SK-N-SH treated with all-trans-retinoic acid at 6 μM for 48 hours (cell line): Measurements from ENCODE around the gene TRIM39.

ENCODE experiments used
- ATAC-seq: fragments of 200-7000 bp; cut with Tn5 transposase; 3 replicates; pipeline ENCODE4 v1.9.1; 2020; ENCODE audit warnings: mild to moderate bottlenecking, moderate library complexity
- ARNTL ChIP-seq: fragments of 450-650 bp; formaldehyde crosslinking; IDR thresholded peaks from 2 replicates; pipeline ENCODE4 v1.5.0; 2020; ENCODE audit warnings: low read depth, mild to moderate bottlenecking, moderate library complexity, borderline replicate concordance
- BACH2 ChIP-seq: fragments of 250-450 bp; sonication (Bioruptor Pico); IDR thresholded peaks from 2 replicates; pipeline ENCODE4 v1.9.0; 2021; ENCODE audit warnings: mild to moderate bottlenecking, borderline replicate concordance
- CREB5 ChIP-seq: fragments of 250-450 bp; sonication (Bioruptor Pico); IDR thresholded peaks from 2 replicates; pipeline ENCODE4 v1.5.1; 2020; ENCODE audit warnings: low read depth, mild to moderate bottlenecking, moderate library complexity
- CSRNP3 ChIP-seq: fragments of 250-450 bp; sonication (Bioruptor Pico); IDR thresholded peaks from 2 replicates; pipeline ENCODE4 v1.5.1; 2021; ENCODE audit warnings: mild to moderate bottlenecking, moderate library complexity
- ESRRG ChIP-seq: fragments of 250-450 bp; sonication (Bioruptor Pico); IDR thresholded peaks from 2 replicates; pipeline ENCODE4 v1.6.1; 2021; ENCODE audit warnings: mild to moderate bottlenecking
- GLIS3 ChIP-seq: fragments of 250-450 bp; sonication (Bioruptor Pico); IDR thresholded peaks from 2 replicates; pipeline ENCODE4 v1.5.0; 2020; ENCODE audit warnings: mild to moderate bottlenecking, moderate library complexity
- ISL1 ChIP-seq: fragments of 250-450 bp; sonication (Bioruptor Pico); IDR thresholded peaks from 2 replicates; pipeline ENCODE4 v2.1.2; 2022; ENCODE audit warnings: mild to moderate bottlenecking, moderate library complexity
- OSR1 ChIP-seq: fragments of 250-450 bp; sonication (Bioruptor Pico); IDR thresholded peaks from 2 replicates; pipeline ENCODE4 v1.8.0; 2022; ENCODE audit warnings: moderate library complexity, mild to moderate bottlenecking, inconsistent platforms
- PATZ1 ChIP-seq: fragments of 250-450 bp; sonication (Bioruptor Pico); IDR thresholded peaks from 2 replicates; pipeline ENCODE4 v1.8.0; 2020; ENCODE audit warnings: mild to moderate bottlenecking, moderate library complexity, borderline replicate concordance
- POU6F1 ChIP-seq: fragments of 250-450 bp; sonication (Bioruptor Pico); IDR thresholded peaks from 2 replicates; pipeline ENCODE4 v1.8.0; 2021; ENCODE audit warnings: low read depth, mild to moderate bottlenecking, moderate library complexity, borderline replicate concordance
- PPARA ChIP-seq: fragments of 250-450 bp; sonication (Bioruptor Pico); IDR thresholded peaks from 2 replicates; pipeline ENCODE4 v1.5.0; 2020; ENCODE audit warnings: mild to moderate bottlenecking, borderline replicate concordance
- RARB ChIP-seq: fragments of 250-450 bp; sonication (Bioruptor Pico); IDR thresholded peaks from 2 replicates; pipeline ENCODE4 v1.8.0; 2021; ENCODE audit warnings: mild to moderate bottlenecking, moderate library complexity
- SNAI2 ChIP-seq: fragments of 250-450 bp; sonication (Bioruptor Pico); IDR thresholded peaks from 2 replicates; pipeline ENCODE4 v1.5.0; 2020; ENCODE audit warnings: mild to moderate bottlenecking, moderate library complexity
- TCF4 ChIP-seq: fragments of 250-450 bp; sonication (Bioruptor Pico); IDR thresholded peaks from 2 replicates; pipeline ENCODE4 v1.8.0; 2021; ENCODE audit warnings: mild to moderate bottlenecking, moderate library complexity, borderline replicate concordance
- TSHZ2 ChIP-seq: fragments of 250-450 bp; sonication (Bioruptor Pico); IDR thresholded peaks from 2 replicates; pipeline ENCODE4 v1.5.0; 2020; ENCODE audit warnings: mild to moderate bottlenecking, moderate library complexity
- ZFP3 ChIP-seq: fragments of 250-450 bp; sonication (Bioruptor Pico); IDR thresholded peaks from 2 replicates; pipeline ENCODE4 v1.5.0; 2020; ENCODE audit warnings: mild to moderate bottlenecking, moderate library complexity
- ZFP30 ChIP-seq: fragments of 450-650 bp; formaldehyde crosslinking; IDR thresholded peaks from 2 replicates; pipeline ENCODE4 v1.5.0; 2022; ENCODE audit warnings: mild to moderate bottlenecking, moderate library complexity
- ZNF565 ChIP-seq: fragments of 450-650 bp; formaldehyde crosslinking; conservative IDR thresholded peaks from 2 replicates; pipeline ENCODE4 v1.5.0; 2020; ENCODE audit warnings: low read depth, mild to moderate bottlenecking, moderate library complexity
- ZNF8 ChIP-seq: fragments of 450-650 bp; formaldehyde crosslinking; IDR thresholded peaks from 2 replicates; pipeline ENCODE4 v1.5.0; 2020; ENCODE audit warnings: mild to moderate bottlenecking, moderate library complexity

TRIM39 gene

GRCh38 chr6:30317913-30318589 lies 8.7 kb upstream of the TRIM39 start:
- no peak for ATAC-seq
- TF ChIP-seq ARNTL (no peak), POU6F1 (CRISPR knock-in tag) (no peak), SNAI2 (CRISPR knock-in tag) (no peak), CREB5 (no peak), BACH2 (CRISPR knock-in tag) (no peak), PATZ1 (CRISPR knock-in tag) (no peak), TCF4 (no peak), ISL1 (CRISPR knock-in tag) (no peak), ZFP3 (CRISPR knock-in tag) (no peak), CSRNP3 (CRISPR knock-in tag) (no peak), RARB (no peak), ZNF8 (CRISPR knock-in tag) (no peak), GLIS3 (CRISPR knock-in tag) (no peak), OSR1 (CRISPR knock-in tag) (no peak), ZFP30 (no peak), ZNF565 (CRISPR knock-in tag) (no peak)

- TF ChIP-seq CREB5 (no peak), ZNF8 (CRISPR knock-in tag) (no peak), GLIS3 (CRISPR knock-in tag) (no peak), TSHZ2 (no peak), ESRRG (CRISPR knock-in tag) (no peak), PPARA (CRISPR knock-in tag) (no peak), ZFP30 (no peak), ZFP3 (CRISPR knock-in tag) (no peak), SNAI2 (CRISPR knock-in tag) (no peak), BACH2 (CRISPR knock-in tag) (no peak), RARB (no peak)
- no peak for ATAC-seq
Measured at GRCh38 chr6:30319146-30319835, 7.4 kb upstream of the TRIM39 start.
